GM21786 (cell line): ENCODE data around the gene SUGCT.

Experiments used
- ATAC-seq: cut with Tn5 transposase; IDR thresholded peaks from one replicate; pipeline ENCODE4 v1.9.1; 2021; ENCODE audit not compliant: unreplicated experiment

SUGCT gene

DNA sequence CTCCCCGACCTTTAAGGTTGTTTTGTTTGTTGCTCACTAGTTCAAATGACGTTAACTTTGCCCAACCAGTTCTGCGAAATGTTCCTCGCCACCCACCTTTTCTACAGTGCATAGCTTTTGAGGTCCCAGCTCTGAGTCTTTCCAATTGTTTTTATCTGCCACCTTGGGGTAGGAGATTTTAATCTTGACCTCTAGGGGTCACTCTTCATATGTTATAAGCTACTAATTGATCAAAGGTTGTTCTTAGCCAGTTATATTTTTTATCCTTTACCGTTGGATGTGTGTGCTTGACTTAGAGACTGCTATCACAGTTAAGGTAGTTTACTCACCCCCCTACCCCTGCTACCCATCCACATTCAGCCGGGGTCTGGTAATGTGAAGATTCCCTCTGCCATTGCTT, 372.4 kb downstream of the SUGCT start:
- no peak for ATAC-seq

DNA sequence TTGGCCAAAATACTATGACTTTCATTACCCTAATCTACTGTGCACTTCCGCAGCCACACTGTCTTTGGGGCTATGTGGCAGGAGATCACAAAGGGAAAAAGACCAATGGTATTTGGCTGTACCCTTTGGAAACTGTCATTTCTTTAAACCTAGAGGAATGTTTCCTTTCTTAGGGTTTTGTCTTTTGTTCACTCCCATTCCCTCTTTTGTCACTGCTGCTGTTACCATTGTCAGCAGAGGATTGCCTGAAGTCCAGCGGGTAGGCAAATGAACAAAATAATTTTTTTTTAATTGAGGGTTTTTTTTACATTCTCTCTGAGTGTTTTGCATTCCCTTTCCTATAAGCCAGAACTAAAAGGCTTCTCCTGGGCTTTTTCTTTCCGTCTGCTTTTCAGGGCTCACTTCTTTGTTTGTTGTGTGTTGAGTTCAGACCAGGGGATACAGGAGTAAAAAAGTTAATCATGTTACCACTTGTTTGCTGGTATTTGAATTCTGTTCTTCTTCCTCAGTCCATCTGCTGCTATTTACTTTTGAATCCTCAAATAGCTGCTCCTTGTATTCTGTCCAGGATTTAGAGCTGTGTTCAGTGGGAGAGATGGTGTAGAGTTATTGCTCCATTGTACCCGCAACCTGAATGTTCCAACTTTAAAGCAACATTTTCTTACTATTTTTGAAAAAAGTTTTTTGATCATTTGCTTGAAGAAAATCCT, 374.6 kb downstream of the SUGCT start:
- ATAC-seq = no peak

DNA sequence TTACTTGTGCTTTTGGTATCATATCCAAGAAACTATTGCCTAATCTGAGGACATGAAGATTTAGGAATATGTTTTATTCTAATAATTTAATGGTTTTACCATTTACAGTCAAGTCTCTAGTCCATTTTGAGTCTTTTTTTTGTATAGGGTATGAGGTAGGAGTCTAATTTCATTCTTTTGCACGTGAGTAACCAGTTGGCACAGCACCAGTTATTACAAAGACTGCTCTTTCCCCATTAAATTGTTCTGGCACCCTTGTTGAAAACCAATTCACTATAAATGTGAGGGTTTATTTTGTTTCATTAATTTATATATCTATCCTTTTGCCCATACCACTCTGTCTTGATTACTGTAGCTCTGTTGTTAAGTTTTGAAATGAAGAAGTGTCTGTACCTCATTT, 381.6 kb downstream of the SUGCT start:
- no peak for ATAC-seq

DNA sequence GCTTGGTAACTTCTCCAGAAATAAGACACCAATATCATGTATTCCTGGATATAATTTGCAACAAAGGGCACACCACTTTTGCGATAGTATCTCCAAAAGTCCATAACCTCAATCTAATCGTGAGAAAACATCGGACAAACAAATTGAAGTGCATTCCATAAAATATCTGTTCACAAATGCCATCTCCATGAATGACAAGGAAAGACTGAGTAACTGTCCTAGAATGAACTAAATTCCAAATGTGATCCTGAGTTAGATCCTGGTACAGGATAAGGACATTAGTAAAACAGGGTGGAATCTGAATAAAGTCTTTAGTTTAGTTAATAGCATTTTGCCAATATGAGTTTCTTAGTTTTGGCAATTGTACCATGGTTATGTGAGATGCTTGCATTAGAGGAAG, 384.2 kb downstream of the SUGCT start:
- ATAC-seq = no peak

DNA sequence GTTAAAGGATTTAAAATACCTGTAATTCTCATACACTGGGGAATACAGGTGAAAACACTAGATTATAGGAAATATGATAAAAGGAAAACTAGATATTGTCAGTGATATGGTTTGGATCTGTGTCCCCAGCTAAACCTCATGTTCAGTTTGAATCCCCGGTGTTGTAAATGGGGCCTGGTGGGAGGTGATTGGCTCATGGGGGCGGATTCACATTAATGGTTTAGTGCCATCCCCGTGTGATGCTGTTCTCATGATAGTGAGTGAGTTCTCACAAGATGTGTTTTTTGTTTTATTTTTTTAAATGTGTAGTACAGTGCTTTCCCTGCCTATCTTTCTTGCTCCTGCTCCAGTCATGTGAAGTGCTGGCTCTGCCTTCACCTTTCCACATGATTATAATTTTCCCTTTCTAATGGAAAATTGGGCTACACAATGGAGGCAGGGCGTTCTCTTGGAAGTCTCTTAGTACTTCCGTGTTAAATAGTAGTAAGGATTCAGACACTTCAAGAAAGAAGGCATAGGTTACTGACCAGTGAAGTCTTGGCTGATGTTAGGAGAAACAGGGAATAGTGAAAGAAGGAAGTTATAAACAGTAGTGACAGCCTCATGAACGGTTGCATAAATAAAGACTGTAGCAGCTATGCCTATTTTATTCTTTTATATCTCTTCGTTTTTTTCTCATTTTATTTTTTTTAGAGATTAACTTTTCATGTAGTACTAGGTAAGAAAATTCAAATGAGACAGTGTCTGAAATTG, 386.4 kb downstream of the SUGCT start:
- ATAC-seq = no peak

DNA sequence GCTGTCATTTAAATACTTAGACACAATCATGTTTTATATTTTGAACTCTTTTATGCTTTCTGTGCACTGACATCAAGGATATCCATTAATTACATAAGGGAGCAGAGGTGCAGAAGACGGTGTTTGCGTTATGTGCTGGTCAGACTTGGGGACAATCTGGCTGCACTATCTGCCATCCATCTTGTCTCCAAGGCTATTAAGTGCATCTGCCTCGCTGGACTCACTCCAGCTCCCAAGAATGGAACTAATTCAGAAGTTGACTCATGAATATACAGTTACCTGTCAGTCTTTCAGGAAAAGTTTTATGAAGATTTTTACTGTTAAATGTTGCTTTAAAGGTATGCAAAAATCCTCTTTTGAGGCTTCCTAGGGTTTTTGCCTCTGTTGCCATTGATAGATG, 391.0 kb downstream of the SUGCT start:
- no peak for ATAC-seq

DNA sequence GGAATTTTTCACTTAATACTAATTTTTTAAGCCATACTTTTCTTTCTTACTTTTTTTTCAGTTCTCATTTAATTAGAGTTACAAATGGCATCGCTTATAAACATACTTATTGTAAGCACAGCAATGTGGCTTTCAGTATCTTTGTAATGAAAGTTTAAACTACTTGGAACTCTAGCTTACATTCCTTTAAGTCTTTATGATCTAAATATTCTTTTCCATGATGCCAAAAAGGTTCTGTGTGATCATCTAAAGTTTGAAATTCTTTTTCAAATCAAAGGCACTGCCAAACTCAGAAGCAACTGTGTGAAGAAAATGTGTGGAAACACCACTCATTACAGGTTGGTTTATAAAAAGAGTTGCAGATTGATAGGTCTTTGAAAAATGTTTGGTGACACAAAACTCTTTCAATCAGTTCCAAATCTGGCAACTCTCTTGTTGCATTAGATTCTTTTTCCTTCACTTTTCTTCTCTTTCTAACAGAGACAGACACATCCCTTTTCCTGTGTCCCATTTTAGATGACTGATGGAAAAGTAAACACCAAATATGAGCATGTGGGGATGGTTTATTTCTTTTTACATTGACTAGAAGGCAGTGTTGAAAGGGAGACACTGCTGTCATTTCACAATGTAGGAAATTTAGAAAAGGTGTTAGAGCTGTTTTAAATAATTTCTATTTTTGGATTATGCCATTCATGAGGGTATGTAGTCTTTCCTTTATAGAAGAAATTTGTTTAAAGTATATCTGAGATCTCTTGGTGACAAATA, 392.3 kb downstream of the SUGCT start:
- no peak for ATAC-seq

DNA sequence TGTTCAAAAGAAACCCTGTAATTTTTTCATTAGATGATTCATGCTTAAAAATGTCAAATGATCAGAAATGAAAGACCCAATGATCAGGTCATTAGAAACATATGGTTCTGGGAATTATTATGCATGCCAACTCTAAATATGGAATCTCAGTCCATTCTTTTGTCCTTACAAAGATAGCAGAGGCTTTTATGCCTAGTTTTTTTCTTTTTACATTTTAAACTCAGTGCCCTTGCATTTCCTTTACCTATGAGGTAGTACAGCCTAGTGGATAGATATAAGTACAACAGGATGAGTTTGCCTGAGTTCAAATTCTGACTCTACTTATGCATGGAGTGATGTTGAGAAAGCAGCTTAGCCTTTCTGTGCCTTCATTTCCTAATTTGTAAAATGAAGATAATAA, 392.9 kb downstream of the SUGCT start:
- ATAC-seq = no peak

DNA sequence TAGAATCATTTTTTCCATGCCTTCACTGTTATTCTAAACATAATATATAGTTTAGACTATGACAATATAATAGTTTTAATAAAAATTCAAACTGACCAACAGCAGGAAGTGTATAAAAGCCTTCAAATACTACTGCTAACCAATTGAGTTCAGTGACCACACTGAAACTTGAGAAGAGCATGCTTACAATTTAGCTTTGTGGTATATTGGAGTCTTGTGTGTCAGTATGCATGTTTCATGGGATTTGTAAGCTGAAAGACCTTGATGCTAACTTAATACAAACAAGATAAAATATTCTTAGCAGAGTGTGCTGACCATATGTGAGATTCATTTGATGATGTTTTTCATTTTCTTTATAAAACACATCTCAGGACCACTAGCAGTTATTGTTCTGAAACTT, 395.5 kb downstream of the SUGCT start:
- no peak for ATAC-seq

DNA sequence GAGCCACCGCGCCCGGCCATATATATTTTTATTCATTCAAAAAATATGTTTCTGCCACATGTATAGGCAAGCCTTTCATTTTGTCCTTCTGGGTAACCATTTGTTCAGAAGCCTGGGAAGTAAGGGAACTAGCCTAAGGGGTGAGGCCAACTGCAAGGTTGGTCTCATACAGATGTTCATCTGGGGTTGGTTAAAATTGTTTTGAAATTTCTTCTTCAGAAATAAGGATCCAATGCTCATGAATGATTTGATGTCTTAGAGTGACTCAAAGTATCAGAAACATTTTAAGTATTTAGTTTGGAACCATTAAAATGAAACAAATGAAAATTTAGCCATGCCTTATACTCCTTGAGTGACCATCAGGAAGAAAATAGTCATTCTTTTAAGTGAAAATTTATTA, 397.2 kb downstream of the SUGCT start:
- ATAC-seq = no peak

DNA sequence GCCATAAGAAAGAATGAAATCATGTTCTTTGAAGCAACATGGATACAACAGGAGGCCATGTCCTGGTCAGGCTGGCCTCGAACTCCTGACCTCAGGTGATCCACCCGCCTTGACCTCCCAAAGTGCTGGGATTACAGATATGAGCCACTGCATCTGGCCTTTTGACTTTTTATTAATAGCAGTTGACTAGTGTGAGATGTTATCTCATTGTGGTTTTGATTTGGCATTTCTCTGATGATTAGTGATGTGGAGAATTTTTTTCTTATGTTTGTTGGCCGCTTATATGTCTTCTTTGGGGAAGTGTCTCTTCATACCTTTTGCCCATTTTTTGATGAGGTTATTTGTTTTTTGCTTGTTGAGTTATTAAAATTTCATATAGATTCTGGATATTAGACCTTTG, 400.9 kb downstream of the SUGCT start:
- no peak for ATAC-seq

DNA sequence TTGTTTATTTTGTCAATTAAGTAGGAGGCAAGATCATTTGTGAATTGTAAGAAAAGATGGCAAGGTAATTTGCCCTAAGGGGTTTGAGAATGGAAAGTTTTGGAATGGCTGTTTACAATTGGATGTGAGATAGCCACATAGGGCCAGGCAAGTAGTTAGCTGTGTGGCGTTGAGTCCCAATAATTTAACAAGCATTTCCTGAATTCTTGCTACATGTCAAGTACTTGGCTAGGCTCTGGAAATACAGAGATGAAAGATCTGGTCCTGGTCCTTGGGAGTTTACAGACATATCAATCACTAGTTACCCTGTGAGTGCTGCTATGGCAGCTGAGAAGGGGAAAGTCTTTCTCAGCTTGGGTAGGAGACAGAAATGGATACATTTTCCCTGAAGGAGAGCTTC, 401.6 kb downstream of the SUGCT start:
- no peak for ATAC-seq

DNA sequence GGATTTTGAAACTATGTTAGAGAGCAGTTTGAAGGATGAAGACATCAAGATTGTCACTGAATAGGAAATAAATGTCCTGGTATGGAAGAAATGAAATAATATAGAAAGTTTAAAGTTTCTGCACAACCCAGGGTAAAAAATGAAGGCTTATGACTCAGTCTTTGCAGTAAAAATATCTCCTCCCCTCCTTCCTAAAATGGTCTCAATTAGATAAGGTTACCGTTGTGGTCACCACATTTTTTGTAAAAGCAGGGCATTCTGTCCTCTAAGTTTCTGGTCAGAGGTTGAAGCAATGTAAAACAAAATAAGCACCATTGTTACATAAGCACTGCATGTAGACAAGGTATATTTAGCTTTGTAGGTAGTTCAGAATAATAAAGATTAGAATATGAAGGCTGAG, 403.5 kb downstream of the SUGCT start:
- no peak for ATAC-seq

DNA sequence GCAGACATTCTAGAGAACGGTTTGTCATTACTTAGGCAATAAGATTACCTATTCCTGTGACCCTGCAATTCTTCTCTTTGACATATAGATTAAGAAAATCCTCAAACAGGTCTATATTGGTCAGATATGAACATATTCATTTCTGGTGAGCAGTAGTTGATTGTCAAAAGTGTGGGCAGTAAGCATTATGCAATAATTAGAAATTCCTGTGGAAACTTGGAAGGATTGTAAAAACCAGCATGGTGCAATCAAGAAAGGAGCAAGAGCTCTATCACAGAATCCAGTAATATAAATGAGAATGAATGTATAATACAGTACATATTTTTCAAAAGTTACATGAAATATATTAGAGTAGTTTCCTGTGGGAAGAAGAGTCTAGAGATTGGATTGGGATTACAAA, 406.5 kb downstream of the SUGCT start:
- no peak for ATAC-seq

DNA sequence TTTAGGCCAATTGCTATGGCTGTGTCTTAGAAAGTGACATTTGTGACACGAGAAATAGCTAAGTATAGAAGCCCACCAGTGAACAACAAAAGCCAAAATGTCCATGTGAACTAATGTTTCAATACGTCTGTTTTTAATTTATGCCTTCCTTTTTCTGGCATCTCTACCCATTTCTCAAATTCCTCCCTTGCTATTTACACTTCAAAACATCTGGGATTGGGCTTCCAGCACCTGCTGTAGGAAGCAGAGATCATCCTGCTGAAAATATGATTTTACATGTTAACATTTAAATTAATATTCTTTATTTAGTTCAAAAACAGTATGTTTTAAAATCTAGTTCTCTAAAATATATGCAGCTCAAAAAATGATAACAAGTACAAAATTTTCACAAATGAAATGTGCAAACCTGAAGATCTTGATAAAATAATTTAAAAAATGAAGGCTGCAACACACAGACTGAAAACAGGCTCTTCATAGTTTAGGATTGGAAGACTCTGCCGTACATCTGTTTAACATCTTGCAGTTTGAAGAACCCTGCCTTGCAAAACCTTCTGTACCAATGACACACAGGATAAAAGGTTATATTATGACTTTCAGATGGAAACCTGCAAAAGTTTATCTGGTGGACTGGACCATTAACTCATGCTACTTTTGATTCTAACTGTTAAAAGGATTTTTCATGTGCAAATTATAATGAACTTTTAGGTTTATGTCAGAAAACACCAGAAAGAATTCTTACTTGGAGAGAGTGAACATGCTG, 408.4 kb downstream of the SUGCT start:
- no peak for ATAC-seq

DNA sequence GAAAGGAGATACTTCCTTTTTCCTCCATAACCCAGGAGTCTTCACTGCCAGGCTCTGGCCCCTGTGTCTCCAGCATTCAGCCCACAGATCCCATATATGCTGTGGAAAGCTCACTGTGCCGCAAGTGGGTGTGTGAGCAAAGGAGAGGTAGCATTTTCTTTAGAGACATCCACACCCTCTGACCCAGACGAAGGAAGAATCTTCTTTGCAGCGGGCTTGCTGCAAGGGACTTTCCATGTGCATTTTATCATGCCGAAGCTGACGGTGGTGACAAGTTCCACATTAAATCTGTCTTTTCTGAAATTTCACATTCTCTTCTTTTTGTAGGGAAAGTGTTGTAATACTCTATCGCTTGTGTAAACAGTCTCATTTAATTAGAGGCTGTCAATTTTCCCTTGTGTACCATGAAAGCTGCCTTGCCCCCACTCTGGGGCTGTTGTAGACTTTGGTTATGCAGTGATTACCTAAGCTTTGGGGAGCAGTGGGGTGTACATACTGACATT, 409.5 kb downstream of the SUGCT start:
- no peak for ATAC-seq

DNA sequence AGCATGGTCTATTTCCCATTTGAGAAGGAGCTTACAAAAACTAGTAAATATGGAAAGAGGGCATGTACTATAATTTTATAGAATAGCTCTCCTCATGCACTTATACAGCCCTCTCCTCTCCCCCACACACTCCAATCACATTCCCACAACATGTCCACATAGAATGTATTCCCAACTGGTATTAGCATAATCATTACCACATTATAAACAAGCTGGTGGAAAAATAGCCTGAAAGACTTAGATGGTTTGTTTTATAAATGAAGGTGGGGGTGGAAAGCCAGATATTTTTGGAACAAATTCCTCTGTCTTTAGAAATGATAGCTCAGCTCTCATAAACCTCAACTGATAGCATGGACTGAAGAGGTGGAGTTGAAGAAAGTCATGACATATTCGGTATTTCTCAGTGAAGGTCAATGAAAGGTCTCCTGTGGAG, 410.1 kb downstream of the SUGCT start:
- no peak for ATAC-seq

DNA sequence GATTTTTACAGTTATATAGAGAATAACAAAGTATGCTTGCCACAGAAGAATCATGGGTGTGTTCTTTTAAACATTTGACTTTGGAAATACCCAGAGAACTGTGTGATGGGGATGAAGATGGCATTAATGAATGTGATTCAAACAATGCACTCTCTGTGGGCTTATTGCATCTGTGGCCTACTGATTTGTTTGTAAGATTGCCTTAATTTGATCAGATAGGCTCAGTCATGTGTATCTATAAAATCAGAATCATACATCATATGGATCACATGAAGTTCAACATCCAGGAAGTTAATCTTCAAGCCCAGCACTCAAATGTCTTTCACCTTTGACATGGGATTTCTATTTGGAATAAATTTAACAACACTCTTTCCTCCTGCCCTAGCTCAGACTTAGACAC, 410.9 kb downstream of the SUGCT start:
- no peak for ATAC-seq

DNA sequence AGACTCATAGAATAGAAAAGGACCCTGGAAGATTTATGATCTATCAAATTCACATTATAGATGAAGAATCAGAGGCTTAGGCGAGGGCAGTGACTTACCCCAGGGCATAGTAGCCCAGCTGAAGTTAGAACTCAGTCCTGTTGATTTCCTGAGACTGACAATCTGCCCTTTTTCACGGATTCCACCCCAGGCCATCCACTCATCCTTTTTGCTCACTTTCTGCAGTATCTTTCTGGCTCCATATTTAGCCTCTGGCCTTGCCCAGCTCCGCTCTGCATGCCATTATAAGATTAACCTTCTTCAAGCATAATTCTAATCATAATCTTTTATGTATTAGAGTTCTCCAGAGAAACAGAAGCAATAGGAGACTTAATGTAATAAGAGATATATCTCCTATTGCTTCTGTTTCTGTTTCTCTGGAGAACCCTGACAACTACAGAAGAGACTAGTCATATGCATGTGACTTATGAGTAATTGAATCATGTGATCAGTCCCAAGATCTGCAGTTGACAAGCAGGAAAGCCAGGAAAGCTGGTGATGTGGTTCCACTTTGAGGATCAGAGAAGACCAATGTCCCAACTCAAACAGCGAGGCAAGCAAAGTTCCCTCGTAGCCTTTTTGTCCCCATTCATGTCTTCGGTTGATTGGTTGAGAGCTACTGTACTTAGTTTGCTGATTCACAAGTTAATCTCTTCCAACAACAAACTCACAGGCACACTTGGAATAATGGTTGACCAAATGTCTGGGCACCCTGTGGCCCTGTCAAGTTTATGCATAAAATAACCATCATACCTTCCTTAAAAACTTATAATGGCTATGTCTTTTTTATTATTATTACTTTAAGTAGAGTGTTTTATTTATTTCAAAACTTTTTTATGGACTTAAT, 412.1 kb downstream of the SUGCT start:
- ATAC-seq = no peak

DNA sequence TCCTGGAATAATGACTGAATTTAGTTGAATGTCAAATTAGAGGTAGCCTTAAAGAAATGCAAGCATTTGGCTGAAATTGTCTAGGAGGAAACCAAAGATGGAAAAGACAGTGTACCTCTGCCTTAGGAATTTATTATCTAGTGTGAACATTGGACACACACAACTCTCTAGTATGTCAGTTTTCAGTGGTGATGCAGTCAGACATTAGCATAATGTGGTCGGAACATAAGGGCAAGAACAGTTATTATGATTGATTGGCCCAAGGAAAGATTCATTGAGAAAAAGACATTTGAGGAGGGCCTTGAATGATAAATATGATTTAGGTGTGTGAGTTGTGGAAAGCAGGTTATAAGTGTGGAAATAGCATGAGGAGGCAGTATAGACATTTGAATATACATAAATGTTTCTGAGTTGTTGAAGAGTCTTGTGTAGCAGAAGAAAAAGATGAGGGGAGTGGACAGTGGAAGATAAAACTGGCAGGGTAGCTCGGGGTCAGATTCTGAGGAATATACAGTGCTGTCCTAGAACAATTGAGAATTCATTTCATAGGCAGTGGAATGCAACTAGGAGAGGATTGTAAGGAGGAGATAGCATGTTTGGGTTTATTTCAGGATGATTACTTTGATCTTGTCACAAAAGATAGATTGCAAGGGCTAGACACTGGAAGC, 414.7 kb downstream of the SUGCT start:
- no peak for ATAC-seq
